K562 (cell line): ENCODE data around the gene CHST8.

ENCODE experiments used
- BHLHE40 ChIP-seq: IDR thresholded peaks from 2 replicates; pipeline ENCODE4 v1.6.1; 2011; ENCODE audit warnings: low read length, improper control_type of control experiment
- KLF1 ChIP-seq: fragments of 450-650 bp; IDR thresholded peaks from 2 replicates; pipeline ENCODE4 v1.6.1; 2016; ENCODE audit warnings: missing genetic modification characterization, missing compliant biosample characterization
- MAFF ChIP-seq: IDR thresholded peaks from 2 replicates; pipeline ENCODE4 v1.6.1; 2012; ENCODE audit warnings: low read length, improper control_type of control experiment
- POLR2AphosphoS5 ChIP-seq: IDR thresholded peaks from 2 replicates; pipeline ENCODE4 v1.6.1; 2011; ENCODE audit warnings: mild to moderate bottlenecking, low read depth, low read length, moderate library complexity; ENCODE audit not compliant: control insufficient read depth, insufficient read depth
- PYGO2 ChIP-seq: fragments of 450-650 bp; IDR thresholded peaks from 2 replicates; pipeline ENCODE4 v1.6.1; 2016; ENCODE audit warnings: mild to moderate bottlenecking, missing genetic modification characterization, moderate library complexity, missing compliant biosample characterization
- SMARCA4 ChIP-seq: fragments of 450-650 bp; IDR thresholded peaks from 2 replicates; pipeline ENCODE4 v1.6.1; 2016
- SRF ChIP-seq, 2 experiments: fragments of 250-450, 450-650 bp in 1 of 2; sonication (Bioruptor Pico) in 1 of 2; sonication (generic) in 1 of 2; formaldehyde crosslinking; IDR thresholded peaks; 2 replicates each; pipeline versions ENCODE4 v1.5.0 to v1.5.1; 2020 to 2022; ENCODE audit warnings: mild to moderate bottlenecking in 1 of 2, missing genetic modification reagents in 1 of 2
- TF ChIP-seq, protein P1 (sequence below), 3 experiments: IDR thresholded peaks in 2 of 3; conservative IDR thresholded peaks in 1 of 3; 2 replicates each; pipeline ENCODE4 v1.5.1; 2011 to 2012; ENCODE audit warnings: low read length in 3 of 3, mild to moderate bottlenecking in 3 of 3, control low read depth in 2 of 3, improper control_type of control experiment in 1 of 3, inconsistent platforms in 1 of 3, low read depth in 1 of 3, mixed read lengths in 1 of 3, moderate library complexity in 1 of 3; ENCODE audit not compliant: insufficient read depth in 2 of 3

DNA sequence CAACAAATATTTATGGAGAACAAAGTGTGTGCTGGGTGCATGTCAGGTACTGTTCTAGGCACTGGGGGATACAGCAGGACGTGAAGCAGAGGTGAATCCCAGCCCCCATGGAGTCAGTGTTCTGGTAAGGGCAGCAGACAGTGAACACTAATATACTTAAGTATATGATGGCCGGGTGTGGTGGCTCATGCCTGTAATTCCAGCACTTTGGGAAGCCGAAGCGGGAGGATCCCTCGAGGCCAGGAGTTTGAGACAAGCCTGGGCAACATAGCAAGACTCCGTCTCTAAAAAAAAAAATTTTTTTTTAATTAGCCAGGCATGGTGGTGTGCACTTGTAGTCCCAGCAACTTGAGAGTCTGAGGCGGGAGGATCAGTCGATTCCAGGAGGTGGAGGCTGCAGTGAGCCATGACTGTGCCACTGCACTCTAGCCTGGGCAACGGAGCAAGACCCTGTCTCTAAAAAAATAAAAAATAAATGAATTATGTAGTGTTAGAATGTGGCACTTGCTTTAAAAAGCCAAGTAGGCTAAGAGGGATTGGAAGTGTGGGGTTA is 22.6 kb downstream of the CHST8 start:
- TF ChIP-seq BHLHE40 (no peak), PYGO2 (no peak), KLF1 (tag) (no peak), MAFF (no peak), POLR2AphosphoS5 (no peak), SMARCA4 (no peak), SRF (CRISPR knock-in tag; IDR thresholded peaks at IDR 0.05) (no peak)
- TF ChIP-seq, protein P1, sequence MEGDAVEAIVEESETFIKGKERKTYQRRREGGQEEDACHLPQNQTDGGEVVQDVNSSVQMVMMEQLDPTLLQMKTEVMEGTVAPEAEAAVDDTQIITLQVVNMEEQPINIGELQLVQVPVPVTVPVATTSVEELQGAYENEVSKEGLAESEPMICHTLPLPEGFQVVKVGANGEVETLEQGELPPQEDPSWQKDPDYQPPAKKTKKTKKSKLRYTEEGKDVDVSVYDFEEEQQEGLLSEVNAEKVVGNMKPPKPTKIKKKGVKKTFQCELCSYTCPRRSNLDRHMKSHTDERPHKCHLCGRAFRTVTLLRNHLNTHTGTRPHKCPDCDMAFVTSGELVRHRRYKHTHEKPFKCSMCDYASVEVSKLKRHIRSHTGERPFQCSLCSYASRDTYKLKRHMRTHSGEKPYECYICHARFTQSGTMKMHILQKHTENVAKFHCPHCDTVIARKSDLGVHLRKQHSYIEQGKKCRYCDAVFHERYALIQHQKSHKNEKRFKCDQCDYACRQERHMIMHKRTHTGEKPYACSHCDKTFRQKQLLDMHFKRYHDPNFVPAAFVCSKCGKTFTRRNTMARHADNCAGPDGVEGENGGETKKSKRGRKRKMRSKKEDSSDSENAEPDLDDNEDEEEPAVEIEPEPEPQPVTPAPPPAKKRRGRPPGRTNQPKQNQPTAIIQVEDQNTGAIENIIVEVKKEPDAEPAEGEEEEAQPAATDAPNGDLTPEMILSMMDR (IDR thresholded peaks at IDR 0.05 in 2 of 3, conservative IDR thresholded peaks at IDR 0.05 in 1 of 3; ENCODE audit: insufficient read depth in 2 of 3, low read depth in 1 of 3, low read length in 3 of 3), result no peak
